SK-N-SH (cell line): ENCODE data around the gene TMEM163.

ENCODE experiments used
- CHD2 ChIP-seq: fragments of 150-350 bp; IDR thresholded peaks from 2 replicates; pipeline ENCODE4 v1.6.1; 2018; ENCODE audit warnings: low read length; ENCODE audit not compliant: partially characterized antibody
- CTCF ChIP-seq: fragments of 200-600 bp; sonication (generic); IDR thresholded peaks from 2 replicates; pipeline ENCODE4 v1.6.1; 2017; ENCODE audit warnings: antibody characterized with exemption, mild to moderate bottlenecking, moderate library complexity
- EZH2phosphoT487 ChIP-seq: fragments of 200-600 bp; sonication (generic); IDR thresholded peaks from 2 replicates; pipeline ENCODE4 v1.6.1; 2017; ENCODE audit warnings: low read depth, mixed run types, mild to moderate bottlenecking, antibody characterized with exemption, moderate library complexity, borderline replicate concordance
- FOSL2 ChIP-seq: IDR thresholded peaks from 2 replicates; pipeline ENCODE4 v1.4.0; 2012; ENCODE audit warnings: low read depth, mild to moderate bottlenecking, moderate library complexity, borderline replicate concordance
- GABPA ChIP-seq: IDR thresholded peaks from 2 replicates; pipeline ENCODE4 v1.4.0; 2012; ENCODE audit warnings: low read depth, mild to moderate bottlenecking
- MAX ChIP-seq: IDR thresholded peaks from 2 replicates; pipeline ENCODE4 v1.4.0; 2012; ENCODE audit warnings: low read depth
- MEF2A ChIP-seq: IDR thresholded peaks from 2 replicates; pipeline ENCODE4 v1.4.0; 2012; ENCODE audit warnings: low read depth, borderline replicate concordance
- POLR2AphosphoS5 ChIP-seq: IDR thresholded peaks from 2 replicates; pipeline ENCODE4 v1.6.1; 2012; ENCODE audit warnings: low read depth, low read length
- REST ChIP-seq: IDR thresholded peaks from 2 replicates; pipeline ENCODE4 v1.6.1; 2012; ENCODE audit warnings: mild to moderate bottlenecking, low read depth, low read length, moderate library complexity
- RXRA ChIP-seq: IDR thresholded peaks from 2 replicates; pipeline ENCODE4 v1.4.0; 2012; ENCODE audit warnings: low read depth, mild to moderate bottlenecking, borderline replicate concordance
- TAF1 ChIP-seq: IDR thresholded peaks from 2 replicates; pipeline ENCODE4 v1.6.1; 2012; ENCODE audit warnings: low read depth, mild to moderate bottlenecking, low read length, moderate library complexity, borderline replicate concordance
- YY1 ChIP-seq: IDR thresholded peaks from 2 replicates; pipeline ENCODE4 v1.4.0; 2012; ENCODE audit warnings: low read depth, mild to moderate bottlenecking
- TF ChIP-seq, protein P1 (sequence below): fragments of 150-350 bp; IDR thresholded peaks from 2 replicates; pipeline ENCODE4 v1.6.1; 2017; ENCODE audit warnings: antibody characterized with exemption, low read length, low read depth, borderline replicate concordance

DNA sequence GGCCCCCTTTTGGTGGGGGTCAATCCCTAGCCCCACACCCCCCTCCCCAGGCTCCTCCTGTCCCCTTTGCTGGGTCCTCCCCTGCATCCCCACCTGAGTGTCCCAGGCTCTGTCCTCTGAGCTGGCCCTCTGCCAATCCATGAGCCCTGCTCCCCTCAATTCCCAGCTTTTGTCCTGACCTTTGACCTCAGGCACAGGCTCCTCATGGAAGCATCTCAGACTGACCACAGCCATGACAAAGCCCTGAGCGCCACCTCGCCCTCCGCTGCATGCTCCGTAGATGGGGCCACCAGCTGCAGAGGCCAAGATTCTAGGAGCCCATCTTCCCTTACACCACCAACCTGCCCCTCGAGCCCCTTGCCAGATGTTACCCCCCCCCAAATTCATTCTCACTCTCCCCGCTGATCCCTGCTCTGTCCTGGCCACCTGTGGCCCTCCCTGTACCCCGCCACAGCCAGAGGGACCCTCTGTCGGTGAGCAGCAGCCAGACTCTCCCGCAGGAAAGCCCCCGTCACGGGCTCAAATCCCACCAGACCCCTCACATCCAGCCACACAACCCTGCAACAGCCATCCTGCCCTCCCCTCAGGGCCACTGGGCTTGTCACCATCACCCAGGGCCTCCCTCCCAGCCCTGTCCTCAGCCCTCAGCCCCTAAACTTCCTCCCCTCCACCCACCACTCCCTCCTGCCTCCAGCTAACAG is 258.9 kb downstream of the TMEM163 start:
- TF ChIP-seq REST (no peak), CTCF (no peak), POLR2AphosphoS5 (no peak), RXRA (no peak), EZH2phosphoT487 (no peak), FOSL2 (no peak), GABPA (no peak), CHD2 (no peak), MEF2A (no peak), YY1 (no peak), TAF1 (no peak), MAX (no peak)
- TF ChIP-seq, protein P1, sequence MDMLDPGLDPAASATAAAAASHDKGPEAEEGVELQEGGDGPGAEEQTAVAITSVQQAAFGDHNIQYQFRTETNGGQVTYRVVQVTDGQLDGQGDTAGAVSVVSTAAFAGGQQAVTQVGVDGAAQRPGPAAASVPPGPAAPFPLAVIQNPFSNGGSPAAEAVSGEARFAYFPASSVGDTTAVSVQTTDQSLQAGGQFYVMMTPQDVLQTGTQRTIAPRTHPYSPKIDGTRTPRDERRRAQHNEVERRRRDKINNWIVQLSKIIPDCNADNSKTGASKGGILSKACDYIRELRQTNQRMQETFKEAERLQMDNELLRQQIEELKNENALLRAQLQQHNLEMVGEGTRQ: no peak
